Measurements from ENCODE around the gene SGMS2. TPM values are rescaled to one million over a fixed set of nuclear protein-coding genes. Genes with fewer than 3 reads are reported as not detected.

SGMS2 gene
- total RNA-seq, 4 donors from 2014 or later = 7.4 to 90.3 (median 35.6) TPM

DNA sequence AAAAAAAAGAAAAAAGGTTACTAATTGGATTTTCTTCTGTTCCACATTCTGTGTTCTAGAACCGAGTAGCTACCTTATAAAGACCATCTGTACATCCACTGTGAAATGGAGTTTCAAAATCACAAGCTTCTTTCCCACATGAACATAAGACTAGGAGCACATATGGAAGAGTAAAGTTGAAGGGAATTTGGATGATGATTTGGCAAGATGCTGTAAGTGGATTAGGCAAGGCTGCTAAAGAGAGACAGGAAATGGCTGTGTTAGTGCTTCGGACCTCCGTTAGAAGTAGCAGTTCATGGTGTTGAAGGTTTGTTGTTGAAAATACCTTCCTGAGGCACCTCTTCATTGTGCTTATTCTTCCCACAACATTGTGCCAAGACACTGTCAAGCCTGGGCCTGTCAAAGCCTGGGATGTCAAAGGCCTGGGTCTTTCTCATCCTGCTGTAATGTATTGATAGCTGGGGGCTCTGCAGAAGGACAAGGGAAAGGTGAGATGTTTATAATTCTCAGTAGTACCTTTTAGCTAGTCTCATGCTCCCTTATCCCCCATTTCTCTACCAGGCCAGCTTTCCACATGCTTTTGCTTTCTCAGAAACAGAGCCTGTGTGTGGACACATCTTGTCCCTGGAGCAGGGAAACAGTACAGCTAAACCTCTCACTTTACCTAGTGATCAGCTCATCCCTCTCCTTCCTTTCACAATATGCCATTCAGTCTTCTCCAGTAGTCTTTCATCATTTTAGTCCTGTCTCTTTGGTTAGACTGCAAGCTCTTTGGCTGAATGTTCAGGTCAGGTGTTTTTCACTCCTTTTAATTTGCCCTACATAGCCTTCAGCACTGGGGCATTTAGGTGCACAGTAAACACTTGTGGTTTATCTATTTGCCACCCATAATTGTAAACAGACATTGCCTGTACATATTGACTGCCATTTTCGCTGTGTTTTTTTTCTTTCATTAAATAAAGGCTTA, 68.7 kb downstream of the SGMS2 start:
- H3K27me3 ChIP-seq = no peaks in the 10 kb centered on the region
- intact Hi-C loops (cut with DNase I; ENCODE audit: low total_unique reads) = no loop called here
- H3K36me3 ChIP-seq = no peaks in the 10 kb centered on the region
- peaks cover 0 to 6% of the 10 kb centered on the region in 2 donors for H3K4me1 ChIP-seq
- TF ChIP-seq, protein P1, sequence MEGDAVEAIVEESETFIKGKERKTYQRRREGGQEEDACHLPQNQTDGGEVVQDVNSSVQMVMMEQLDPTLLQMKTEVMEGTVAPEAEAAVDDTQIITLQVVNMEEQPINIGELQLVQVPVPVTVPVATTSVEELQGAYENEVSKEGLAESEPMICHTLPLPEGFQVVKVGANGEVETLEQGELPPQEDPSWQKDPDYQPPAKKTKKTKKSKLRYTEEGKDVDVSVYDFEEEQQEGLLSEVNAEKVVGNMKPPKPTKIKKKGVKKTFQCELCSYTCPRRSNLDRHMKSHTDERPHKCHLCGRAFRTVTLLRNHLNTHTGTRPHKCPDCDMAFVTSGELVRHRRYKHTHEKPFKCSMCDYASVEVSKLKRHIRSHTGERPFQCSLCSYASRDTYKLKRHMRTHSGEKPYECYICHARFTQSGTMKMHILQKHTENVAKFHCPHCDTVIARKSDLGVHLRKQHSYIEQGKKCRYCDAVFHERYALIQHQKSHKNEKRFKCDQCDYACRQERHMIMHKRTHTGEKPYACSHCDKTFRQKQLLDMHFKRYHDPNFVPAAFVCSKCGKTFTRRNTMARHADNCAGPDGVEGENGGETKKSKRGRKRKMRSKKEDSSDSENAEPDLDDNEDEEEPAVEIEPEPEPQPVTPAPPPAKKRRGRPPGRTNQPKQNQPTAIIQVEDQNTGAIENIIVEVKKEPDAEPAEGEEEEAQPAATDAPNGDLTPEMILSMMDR (IDR thresholded peaks at IDR 0.05) = no peak
- no peak for TF ChIP-seq POLR2A (IDR thresholded peaks at IDR 0.05)
- no peaks in the 10 kb centered on the region for H3K9me3 ChIP-seq
- no peak for DNase-seq
- no peak overlapping the region for H3K4me3 ChIP-seq
- peak overlapping the region; percentile 52 to 54 for H3K27ac ChIP-seq

DNA sequence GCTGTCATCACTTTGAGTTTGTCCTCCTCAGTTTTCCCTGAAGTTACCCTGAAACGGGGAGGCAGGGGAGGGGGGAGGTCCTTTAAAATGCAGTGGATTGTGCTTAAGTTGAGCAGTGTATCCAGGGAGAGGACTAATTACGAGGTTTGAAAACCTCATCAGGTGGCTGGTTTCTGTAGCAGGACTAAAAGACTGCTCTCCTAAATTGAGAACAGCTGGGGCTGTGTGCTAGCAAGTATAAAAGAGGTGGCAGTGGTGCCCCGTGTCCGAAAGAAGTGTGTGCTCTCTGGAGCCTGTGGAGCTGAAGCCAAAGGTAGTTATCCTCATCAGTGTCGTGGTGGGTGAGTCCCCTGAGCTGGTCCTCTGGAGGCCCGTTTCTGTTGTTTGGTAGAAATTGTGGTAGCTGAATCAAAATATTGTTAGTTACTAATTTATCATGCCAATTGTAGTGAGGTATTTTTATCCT, 69.4 kb downstream of the SGMS2 start:
- intact Hi-C loops (cut with DNase I; ENCODE audit: low total_unique reads) = no loop called here
- TF ChIP-seq, protein P1 (IDR thresholded peaks at IDR 0.05) = no peak
- no peak for TF ChIP-seq POLR2A (IDR thresholded peaks at IDR 0.05)
- H3K27ac ChIP-seq = peak overlapping the region; percentile 52 to 54

DNA sequence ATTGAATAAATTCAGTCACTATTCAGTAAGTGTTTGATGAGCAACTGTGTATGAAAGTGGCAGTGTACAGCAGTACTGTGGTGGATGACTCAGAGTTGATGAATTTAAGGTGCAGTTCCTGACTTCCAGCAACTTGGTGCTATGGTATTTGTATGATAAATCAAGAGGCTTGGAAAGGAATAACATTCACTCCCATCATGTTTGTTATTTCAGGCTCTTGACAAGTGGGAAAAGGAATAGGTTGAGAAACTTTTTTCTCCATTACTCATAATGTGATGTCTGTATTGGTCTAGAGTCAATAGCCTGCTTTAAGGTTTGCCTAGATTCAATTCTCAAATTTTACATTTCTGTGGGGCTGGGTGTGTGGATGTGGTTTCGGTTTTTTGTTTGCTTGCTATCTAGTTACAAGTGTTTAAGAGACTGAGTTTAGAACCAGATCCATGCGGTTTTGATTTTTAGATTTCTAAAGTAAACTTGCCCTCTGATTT, 71.5 kb downstream of the SGMS2 start:
- H3K9me3 ChIP-seq = no peaks in the 10 kb centered on the region
- TF ChIP-seq, protein P1 (IDR thresholded peaks at IDR 0.05) = no peak
- TF ChIP-seq POLR2A (IDR thresholded peaks at IDR 0.05) = no peak
- peaks cover 0 to 10% of the 10 kb centered on the region in 2 donors for H3K4me1 ChIP-seq
- intact Hi-C loops (cut with DNase I; ENCODE audit: low total_unique reads) = no loop called here
- H3K27ac ChIP-seq = peak overlapping the region; percentile 54
- no peaks in the 10 kb centered on the region for H3K27me3 ChIP-seq
- H3K36me3 ChIP-seq = no peaks in the 10 kb centered on the region
- H3K4me3 ChIP-seq = no peak overlapping the region
- no peak for DNase-seq

More for the DNA sequence above, 69.4 kb downstream of the SGMS2 start:
- no peaks in the 10 kb centered on the region for H3K36me3 ChIP-seq
- H3K9me3 ChIP-seq = no peaks in the 10 kb centered on the region
- H3K4me3 ChIP-seq = no peak overlapping the region
- no peak for DNase-seq
- H3K27me3 ChIP-seq = no peaks in the 10 kb centered on the region
- peaks cover 0 to 10% of the 10 kb centered on the region in 2 donors for H3K4me1 ChIP-seq

DNA sequence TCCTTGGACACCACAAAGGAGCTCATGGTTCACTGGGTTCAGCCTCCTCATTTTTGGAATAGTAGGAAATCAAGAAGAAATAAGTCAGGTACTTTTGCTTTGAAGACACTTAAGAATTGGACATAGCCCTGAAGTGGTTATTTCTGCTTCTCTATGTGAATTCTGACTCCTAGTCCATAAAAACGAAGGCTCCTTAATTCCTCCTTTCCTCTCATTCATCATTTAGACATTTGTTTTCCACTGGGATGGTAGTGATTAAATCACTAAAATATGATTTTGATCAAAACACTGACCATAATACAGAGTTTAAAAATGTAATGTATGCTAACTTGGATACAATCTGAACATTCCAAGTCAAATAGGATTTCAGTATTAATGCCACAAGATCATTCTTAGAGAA, 71.9 kb downstream of the SGMS2 start:
- Histone ChIP-seq H3K27me3 (no peaks in the 10 kb centered on the region), H3K36me3 (no peaks in the 10 kb centered on the region), H3K4me3 (no peak overlapping the region), H3K4me1 (peaks cover 0 to 10% of the 10 kb centered on the region in 2 donors), H3K9me3 (no peaks in the 10 kb centered on the region), H3K27ac (peak overlapping the region; percentile 54)
- TF ChIP-seq, protein P1 (IDR thresholded peaks at IDR 0.05) = no peak
- intact Hi-C loops (cut with DNase I; ENCODE audit: low total_unique reads) = no loop called here
- DNase-seq = no peak

DNA sequence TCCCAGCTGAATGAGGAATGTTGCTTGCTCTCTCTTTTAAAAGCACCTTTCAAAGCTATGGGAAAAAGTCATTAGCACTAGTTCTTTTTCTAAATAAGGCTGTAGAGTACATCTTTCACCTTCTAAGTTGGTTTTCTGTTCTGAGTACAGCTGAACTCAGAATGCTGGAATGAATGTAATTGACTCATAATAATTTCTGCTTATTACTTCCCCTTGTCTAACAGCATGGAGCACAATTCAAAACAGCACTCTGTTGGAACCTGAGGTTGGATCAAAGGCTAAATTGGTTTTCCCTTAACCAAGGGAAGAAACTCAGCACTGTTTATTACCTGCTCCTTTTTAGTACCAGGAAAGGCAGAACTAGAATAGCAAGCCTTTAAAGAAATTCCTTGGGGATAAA, 73.1 kb downstream of the SGMS2 start:
- H3K4me1 ChIP-seq = peaks cover 0 to 10% of the 10 kb centered on the region in 2 donors
- no peak for TF ChIP-seq POLR2A (IDR thresholded peaks at IDR 0.05)
- TF ChIP-seq, protein P1 (IDR thresholded peaks at IDR 0.05) = no peak
- no peaks in the 10 kb centered on the region for H3K36me3 ChIP-seq
- no peaks in the 10 kb centered on the region for H3K9me3 ChIP-seq
- peak overlapping the region; percentile 54 for H3K27ac ChIP-seq
- H3K27me3 ChIP-seq = no peaks in the 10 kb centered on the region
- intact Hi-C loops (cut with DNase I; ENCODE audit: low total_unique reads) = no loop called here
- no peak overlapping the region for H3K4me3 ChIP-seq
- no peak for DNase-seq
